ENCODE data around the gene CDH22. TPM values are rescaled to one million over a fixed set of nuclear protein-coding genes. Genes with fewer than 3 reads are reported as not detected.

CDH22 gene
- total RNA-seq, 4 donors from 2014 or later, result 0.26 to 1.2 (median 0.35) TPM

DNA sequence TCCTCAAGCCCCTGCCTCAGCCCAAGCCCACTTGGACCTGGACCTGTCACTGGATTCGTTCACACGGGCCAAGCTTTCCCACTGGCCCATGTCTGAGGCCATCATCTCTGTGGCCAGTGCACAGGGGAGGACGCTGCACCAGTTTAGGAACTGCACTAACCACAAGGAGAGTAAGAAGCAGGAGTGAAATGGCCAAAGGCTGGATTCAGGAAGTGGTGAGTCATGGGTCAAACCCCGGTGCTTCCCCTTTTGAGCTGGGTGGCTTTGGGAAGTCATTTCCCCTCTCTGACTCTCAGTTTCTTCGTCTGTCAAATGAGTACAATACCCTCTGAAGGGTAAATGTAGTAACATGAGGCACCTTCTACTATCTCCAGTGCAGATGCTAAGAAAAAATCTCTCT, 102.3 kb downstream of the CDH22 start:
- H3K27me3 ChIP-seq, result peaks cover 8 to 20% (median 18%) of the 10 kb centered on the region in 3 donors
- no peaks in the 10 kb centered on the region for H3K36me3 ChIP-seq
- TF ChIP-seq, protein P1, sequence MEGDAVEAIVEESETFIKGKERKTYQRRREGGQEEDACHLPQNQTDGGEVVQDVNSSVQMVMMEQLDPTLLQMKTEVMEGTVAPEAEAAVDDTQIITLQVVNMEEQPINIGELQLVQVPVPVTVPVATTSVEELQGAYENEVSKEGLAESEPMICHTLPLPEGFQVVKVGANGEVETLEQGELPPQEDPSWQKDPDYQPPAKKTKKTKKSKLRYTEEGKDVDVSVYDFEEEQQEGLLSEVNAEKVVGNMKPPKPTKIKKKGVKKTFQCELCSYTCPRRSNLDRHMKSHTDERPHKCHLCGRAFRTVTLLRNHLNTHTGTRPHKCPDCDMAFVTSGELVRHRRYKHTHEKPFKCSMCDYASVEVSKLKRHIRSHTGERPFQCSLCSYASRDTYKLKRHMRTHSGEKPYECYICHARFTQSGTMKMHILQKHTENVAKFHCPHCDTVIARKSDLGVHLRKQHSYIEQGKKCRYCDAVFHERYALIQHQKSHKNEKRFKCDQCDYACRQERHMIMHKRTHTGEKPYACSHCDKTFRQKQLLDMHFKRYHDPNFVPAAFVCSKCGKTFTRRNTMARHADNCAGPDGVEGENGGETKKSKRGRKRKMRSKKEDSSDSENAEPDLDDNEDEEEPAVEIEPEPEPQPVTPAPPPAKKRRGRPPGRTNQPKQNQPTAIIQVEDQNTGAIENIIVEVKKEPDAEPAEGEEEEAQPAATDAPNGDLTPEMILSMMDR (IDR thresholded peaks at IDR 0.05 in 4 of 5, conservative IDR thresholded peaks at IDR 0.05 in 1 of 5), result no peak
- no peak for TF ChIP-seq POLR2A (IDR thresholded peaks at IDR 0.05)
- in situ Hi-C loops (cut with MboI; ENCODE audit: low sequenced_read_pairs in 4 of 4), result no loop called here
- intact Hi-C loops (cut with DNase I; ENCODE audit: low total_unique reads), result no loop called here
- DNase-seq (peak; percentile 23 to 40), ATAC-seq (peak in 1 of 2 donors; percentile 11)
- peaks cover 4 to 21% of the 10 kb centered on the region in 2 donors for H3K4me1 ChIP-seq
- no peak overlapping the region for H3K27ac ChIP-seq
- no peaks in the 10 kb centered on the region for H3K9me3 ChIP-seq
- no peak overlapping the region for H3K4me3 ChIP-seq

DNA sequence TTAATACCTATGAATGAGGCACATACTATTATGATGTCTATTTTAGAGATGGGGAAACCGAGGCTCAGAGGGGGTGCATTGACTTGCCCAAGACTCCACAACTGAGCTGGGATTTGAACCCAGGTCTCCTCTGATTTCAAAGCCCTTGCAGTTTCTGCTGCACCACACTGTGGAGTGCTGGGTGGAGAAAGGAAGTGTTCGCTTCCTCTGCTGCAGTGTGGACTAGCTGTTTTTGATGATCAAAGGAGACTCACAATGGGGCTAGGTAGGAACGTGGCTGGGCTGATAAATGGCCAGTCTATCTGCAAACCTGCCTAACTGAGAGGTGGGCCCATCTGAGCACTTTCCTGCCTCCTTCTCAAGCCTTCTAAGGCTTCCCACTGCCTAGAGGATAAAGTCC, 102.9 kb downstream of the CDH22 start:
- DNase-seq (no peak), ATAC-seq (no peak)
- Histone ChIP-seq H3K27ac (no peak overlapping the region), H3K4me1 (peaks cover 4 to 21% of the 10 kb centered on the region in 2 donors), H3K27me3 (peaks cover 15 to 24% (median 18%) of the 10 kb centered on the region in 3 donors), H3K36me3 (no peaks in the 10 kb centered on the region), H3K4me3 (no peak overlapping the region), H3K9me3 (no peaks in the 10 kb centered on the region)
- intact Hi-C loops (cut with DNase I; ENCODE audit: low total_unique reads) (no loop called here), in situ Hi-C loops (cut with MboI; ENCODE audit: low sequenced_read_pairs in 4 of 4) (no loop called here)
- no peak for TF ChIP-seq POLR2A (IDR thresholded peaks at IDR 0.05)
- TF ChIP-seq, protein P1 (IDR thresholded peaks at IDR 0.05 in 4 of 5, conservative IDR thresholded peaks at IDR 0.05 in 1 of 5), result no peak

DNA sequence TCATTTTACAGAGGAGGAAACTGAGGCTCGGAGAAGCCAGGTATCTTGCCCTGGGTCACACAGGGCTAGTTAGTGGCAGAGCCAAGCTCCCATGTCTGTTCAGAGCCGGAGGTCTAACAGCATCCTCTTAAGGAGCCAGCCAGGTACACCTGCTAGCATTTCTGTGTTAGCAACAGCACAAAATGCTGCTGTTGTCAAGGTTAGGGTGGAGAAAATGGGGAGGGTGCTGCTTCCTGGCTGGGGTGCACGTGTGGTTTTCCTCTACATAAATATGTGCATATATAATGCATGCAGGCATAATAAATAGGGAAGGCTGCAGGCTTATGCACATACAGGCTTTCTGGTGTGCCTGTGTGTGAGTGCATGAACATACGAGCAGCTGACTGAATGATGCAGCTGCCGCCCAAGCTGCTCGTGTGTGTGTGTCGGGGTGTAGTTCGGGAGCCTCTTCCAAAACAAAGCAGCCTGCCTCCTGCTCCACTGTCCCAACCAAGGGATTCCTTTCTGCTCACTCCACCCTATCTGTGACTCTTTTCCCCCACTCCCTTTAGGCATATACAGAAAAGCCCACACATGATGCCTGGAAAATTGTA, 103.6 kb downstream of the CDH22 start:
- DNase-seq, result no peak
- Histone ChIP-seq H3K9me3 (no peaks in the 10 kb centered on the region), H3K4me3 (no peak overlapping the region), H3K27me3 (peaks cover 17 to 31% (median 22%) of the 10 kb centered on the region in 3 donors), H3K27ac (no peak overlapping the region), H3K36me3 (no peaks in the 10 kb centered on the region), H3K4me1 (peaks cover 4 to 21% of the 10 kb centered on the region in 2 donors)
- no peak for ATAC-seq
- intact Hi-C loops (cut with DNase I; ENCODE audit: low total_unique reads) (no loop called here), in situ Hi-C loops (cut with MboI; ENCODE audit: low sequenced_read_pairs in 4 of 4) (no loop called here)
- TF ChIP-seq, protein P1 (IDR thresholded peaks at IDR 0.05 in 4 of 5, conservative IDR thresholded peaks at IDR 0.05 in 1 of 5), result no peak
- TF ChIP-seq POLR2A (IDR thresholded peaks at IDR 0.05), result no peak

DNA sequence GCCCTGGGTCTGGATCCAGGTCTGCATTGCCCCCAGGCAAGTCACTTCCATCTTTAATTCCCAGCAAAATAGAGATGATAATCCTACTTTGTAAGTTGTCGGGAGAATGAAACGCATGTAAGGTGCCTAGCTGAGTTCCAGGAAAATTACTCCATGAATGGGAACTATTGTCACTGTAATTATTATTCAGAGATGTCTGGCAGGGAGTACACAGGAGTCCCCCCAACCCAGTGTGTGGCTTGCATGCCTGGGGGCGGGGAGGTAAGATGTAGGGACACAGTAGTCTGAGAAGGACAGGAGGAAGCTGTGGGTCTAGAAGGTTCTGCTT, 104.8 kb downstream of the CDH22 start:
- Histone ChIP-seq H3K4me1 (peaks cover 4 to 21% of the 10 kb centered on the region in 2 donors), H3K9me3 (no peaks in the 10 kb centered on the region), H3K4me3 (no peak overlapping the region), H3K27me3 (peaks cover 28 to 37% (median 34%) of the 10 kb centered on the region in 3 donors), H3K36me3 (no peaks in the 10 kb centered on the region), H3K27ac (no peak overlapping the region)
- TF ChIP-seq, protein P1 (IDR thresholded peaks at IDR 0.05 in 4 of 5, conservative IDR thresholded peaks at IDR 0.05 in 1 of 5), result no peak
- in situ Hi-C loops (cut with MboI; ENCODE audit: low sequenced_read_pairs in 4 of 4), result no loop called here
- ATAC-seq (no peak), DNase-seq (no peak)
- intact Hi-C loops (cut with DNase I; ENCODE audit: low total_unique reads), result no loop called here
